Aorta (tissue), 5 donors: ENCODE results near the gene SPTBN1. TPM values are rescaled to one million over a fixed set of nuclear protein-coding genes. Genes with fewer than 3 reads are reported as not detected.

ENCODE experiments used
- ATAC-seq: fragments of 200-7000 bp; cut with Tn5 transposase; one replicate; pipeline ENCODE4 v1.9.1; 2022; ENCODE audit warnings: moderate library complexity; ENCODE audit not compliant: low FRiP score
- DNase-seq, 2 donors: peaks; one replicate each; pipeline ENCODE4 v3.0.0-alpha.2; 2020
- H3K27ac ChIP-seq, 2 donors: one replicate each; pipeline ENCODE4 v1.5.1; 2013; ENCODE audit warnings: low read length in 2 of 2, mild to moderate bottlenecking in 2 of 2, moderate library complexity in 2 of 2, control low read depth in 1 of 2, inconsistent platforms in 1 of 2, low read depth in 1 of 2
- H3K27me3 ChIP-seq, 2 donors: one replicate each; pipeline ENCODE4 v1.6.1; 2013; ENCODE audit warnings: control low read depth in 1 of 2, low read length in 1 of 2, mild to moderate bottlenecking in 1 of 2, moderate library complexity in 1 of 2; ENCODE audit not compliant: insufficient read depth in 2 of 2, control insufficient read depth in 1 of 2
- H3K36me3 ChIP-seq, 2 donors: one replicate each; pipeline ENCODE4 v1.6.1; 2013; ENCODE audit warnings: control low read depth in 1 of 2, low read length in 1 of 2, mild to moderate bottlenecking in 1 of 2; ENCODE audit not compliant: insufficient read depth in 2 of 2, control insufficient read depth in 1 of 2
- H3K4me1 ChIP-seq, 2 donors: one replicate each; pipeline ENCODE4 v1.6.1; 2013; ENCODE audit warnings: low read length in 2 of 2, control low read depth in 1 of 2, mild to moderate bottlenecking in 1 of 2, moderate library complexity in 1 of 2; ENCODE audit not compliant: insufficient read depth in 2 of 2, control insufficient read depth in 1 of 2
- H3K4me3 ChIP-seq, 2 donors: one replicate each; pipeline ENCODE4 v1.5.1; 2013; ENCODE audit warnings: low read length in 2 of 2, control low read depth in 1 of 2, mild to moderate bottlenecking in 1 of 2
- H3K9me3 ChIP-seq: one replicate; pipeline ENCODE4 v1.6.1; 2013; ENCODE audit warnings: mild to moderate bottlenecking, low read length; ENCODE audit not compliant: control insufficient read depth
- WGBS, 2 donors: extraction: QIAGEN DNeasy Blood & Tissue Kit; methylation state at CpG; one replicate each; pipeline ENCODE4 v1.1.7; 2013; 5-methylcytosine and 5-hydroxymethylcytosine counted together
- intact Hi-C, 2 donors: fragments of 100-400 bp; cut with DNase I; formaldehyde crosslinking; loops; one replicate each; pipeline versions ENCODE4 v1.14.2 to v1.15.0; 2022
- polyA plus RNA-seq, 2 donors: library from polyadenylated mRNA; stranded (reverse); fragments of 200-250 nt; gene quantifications; one replicate each; pipeline ENCODE4 v1.2.3, GENCODE V29; 2013
- total RNA-seq, 2 donors: library from RNA; stranded (reverse); fragmentation: NEBNext Ultra II Directional; extraction: Animal tissue kit (Norgen Biotek cat#: 25700); gene quantifications; one replicate each; pipeline ENCODE4 v1.2.1, GENCODE V29; 2021
- donor health status: healthy with polysubstance abuse.
- donor health status: Bipolar disorder and iron deficiency.
- donor health status: DM: no; HTN: no; CAD: no.
- donor health status: DM: no; HTN: no; CAD: no.
- donor health status: DM: yes; HTN: yes; CAD: no.

Gene SPTBN1
- total and polyA plus RNA-seq, 4 donors, result 84.9 to 540 (median 218) TPM

DNA sequence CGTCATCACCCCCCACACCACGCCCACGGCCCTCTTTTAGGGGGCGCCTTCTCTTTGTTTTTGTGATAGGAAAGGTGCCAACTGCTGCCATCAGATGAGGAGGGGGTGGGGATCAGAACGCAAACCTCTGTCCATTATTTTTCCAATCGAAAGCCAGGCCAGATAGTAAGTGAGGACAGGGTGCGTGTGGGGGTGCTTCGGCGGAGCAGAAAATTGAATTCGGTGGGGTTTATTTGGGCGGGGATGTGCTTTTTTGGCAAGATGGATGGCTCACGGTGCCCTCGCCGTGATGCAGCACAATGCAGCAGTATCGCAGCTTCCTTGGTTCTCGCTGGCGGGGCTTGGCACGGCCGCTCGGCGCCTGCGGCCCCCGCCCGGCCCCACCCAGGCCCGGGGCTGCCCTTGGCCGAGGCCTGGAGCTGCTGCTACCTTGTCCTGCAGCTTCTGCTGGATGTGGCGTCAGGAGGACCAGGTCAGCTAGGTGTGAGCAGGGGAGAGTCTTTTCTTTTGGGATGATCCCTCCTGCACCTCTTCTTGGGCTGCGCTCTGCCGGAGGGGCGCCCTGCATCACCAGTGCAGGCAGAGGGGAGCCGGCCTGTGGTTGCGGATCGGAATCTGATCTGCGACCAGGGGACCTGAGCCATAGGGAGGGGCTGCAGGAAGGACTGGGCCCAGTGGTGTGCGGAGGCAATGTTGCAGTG, 1.3 kb downstream of the SPTBN1 start:
- peaks cover 0 to 3% of the 10 kb centered on the region in 2 donors for H3K4me1 ChIP-seq
- H3K36me3 ChIP-seq, result no peaks in the 10 kb centered on the region
- peak in 1 of 2 donors; percentile 54 for DNase-seq
- no peaks in the 10 kb centered on the region for H3K9me3 ChIP-seq
- H3K27me3 ChIP-seq, result no peaks in the 10 kb centered on the region
- 0% methylated on average over 35 of the region's 35 CpGs for WGBS, 2 donors
- intact Hi-C loops, result loop anchor here (1.0 to 10.0 kb wide), 4 partner anchors 125 to 340 kb away; partner anchors contain the start of gene ACYP2 (in 1 of the 2)
- ATAC-seq, result peak; percentile 42
- H3K4me3 ChIP-seq, result peak overlapping the region; percentile 60 to 93
- peak overlapping the region in 1 of 2 donors; percentile 78 for H3K27ac ChIP-seq

DNA sequence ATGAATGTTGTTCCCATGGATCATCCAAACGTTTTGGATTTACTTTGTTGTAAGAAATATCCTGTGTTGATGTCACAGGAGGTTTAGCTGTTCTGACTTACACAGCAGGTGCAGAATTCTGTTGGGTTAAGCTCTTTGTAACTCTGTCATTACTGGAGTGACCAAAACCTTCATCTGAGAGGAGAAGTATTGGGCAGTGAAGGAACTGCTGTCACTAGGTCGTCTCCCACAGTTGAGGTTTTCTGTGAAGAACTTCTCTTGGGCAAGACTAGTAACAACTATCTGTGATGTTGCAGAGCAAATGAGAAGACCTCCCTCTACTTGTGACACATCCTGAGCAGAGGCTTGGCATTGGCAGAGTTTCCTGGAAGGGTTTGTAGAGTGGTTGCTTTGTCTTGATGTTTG, 2.9 kb downstream of the SPTBN1 start:
- Histone ChIP-seq H3K27me3 (no peaks in the 10 kb centered on the region), H3K27ac (no peak overlapping the region), H3K9me3 (no peaks in the 10 kb centered on the region), H3K36me3 (no peaks in the 10 kb centered on the region), H3K4me3 (no peak overlapping the region), H3K4me1 (peaks cover 0 to 3% of the 10 kb centered on the region in 2 donors)
- 2 to 7% methylated on average over 2 of the region's 2 CpGs for WGBS, 2 donors
- intact Hi-C loops, result loop anchor here (5.0 to 10.0 kb wide), 3 partner anchors 127 to 342 kb away; partner anchors contain the start of gene ACYP2 (in 1 of the 2)
- no peak for DNase-seq
- ATAC-seq, result no peak

DNA sequence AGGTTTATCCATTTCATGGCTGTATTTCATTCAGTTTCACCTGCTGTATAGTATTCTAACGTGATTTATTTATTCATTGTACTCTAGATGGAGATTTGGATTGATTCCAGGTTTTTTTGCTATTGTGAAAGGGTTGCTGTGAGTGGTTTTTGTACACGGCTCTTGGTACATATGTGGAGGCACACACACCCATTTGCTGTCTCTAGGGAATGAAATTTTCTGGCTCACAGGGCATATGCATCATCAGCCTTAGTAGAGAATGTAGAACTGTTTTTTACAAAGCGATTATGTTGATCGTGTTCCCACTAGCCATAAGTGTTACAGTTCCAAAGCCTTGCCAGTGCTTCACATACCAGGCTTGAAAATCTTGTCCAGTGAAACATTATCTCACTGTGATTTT, 5.1 kb downstream of the SPTBN1 start:
- Histone ChIP-seq H3K27ac (no peak overlapping the region), H3K4me3 (no peak overlapping the region), H3K36me3 (no peaks in the 10 kb centered on the region), H3K9me3 (no peaks in the 10 kb centered on the region), H3K4me1 (peaks cover 0 to 3% of the 10 kb centered on the region in 2 donors), H3K27me3 (no peaks in the 10 kb centered on the region)
- no peak for DNase-seq
- WGBS, 2 donors, result 7 to 11% methylated on average over 4 of the region's 4 CpGs
- no peak for ATAC-seq
- intact Hi-C loops, result loop anchor here (10.0 kb wide), 2 partner anchors 134 to 346 kb away; partner anchors contain the start of gene ACYP2 (in 1 of the 2)

DNA sequence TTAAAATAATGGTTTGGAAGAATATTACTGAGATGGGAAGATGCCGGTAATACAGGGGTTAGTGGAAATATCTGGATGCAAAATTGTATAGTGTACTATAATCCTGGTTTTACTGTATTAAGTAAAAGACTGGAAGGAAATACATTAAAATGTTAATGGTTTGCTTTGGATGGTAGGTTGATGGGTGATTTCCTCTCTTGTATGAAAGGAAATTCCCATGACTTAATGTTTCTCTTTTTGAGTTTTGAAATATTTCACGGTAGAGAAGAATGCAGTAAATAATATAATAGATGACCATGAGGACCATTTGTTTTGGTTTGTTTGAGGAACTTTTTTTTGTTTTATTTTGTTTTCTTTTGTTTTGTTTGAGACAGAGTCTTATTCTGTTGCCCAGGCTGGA, 8.2 kb downstream of the SPTBN1 start:
- Histone ChIP-seq H3K36me3 (no peaks in the 10 kb centered on the region), H3K4me3 (no peak overlapping the region), H3K27me3 (no peaks in the 10 kb centered on the region), H3K9me3 (no peaks in the 10 kb centered on the region), H3K27ac (no peak overlapping the region), H3K4me1 (peaks cover 0 to 4% of the 10 kb centered on the region in 2 donors)
- no peak for ATAC-seq
- intact Hi-C loops, result loop anchor here (10.0 kb wide), 2 partner anchors 130 to 350 kb away; partner anchors contain the start of gene ACYP2 (in 1 of the 2)
- WGBS, 2 donors, result 45 to 47% methylated on average over 2 of the region's 2 CpGs
- no peak for DNase-seq

DNA sequence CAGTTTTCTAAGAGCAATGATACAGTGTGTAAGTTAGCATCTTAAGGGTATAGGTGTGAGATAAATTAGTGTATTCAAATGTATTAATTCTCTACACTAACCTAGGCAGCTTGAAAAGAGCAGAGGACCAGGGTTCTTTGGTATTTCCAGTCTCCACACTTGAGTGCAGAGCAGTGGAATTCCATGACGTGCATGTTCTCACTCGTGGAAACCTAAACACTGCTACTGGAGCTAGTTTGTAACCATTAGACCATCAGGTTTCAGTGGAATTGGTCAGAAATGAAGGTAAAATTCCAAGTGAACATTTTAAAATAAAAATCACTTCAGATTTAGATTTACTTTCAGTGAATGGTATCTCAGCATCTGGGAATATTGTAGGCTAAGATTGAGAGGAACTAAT, 9.0 kb downstream of the SPTBN1 start:
- 7 to 12% methylated on average over 2 of the region's 2 CpGs for WGBS, 2 donors
- H3K36me3 ChIP-seq, result no peaks in the 10 kb centered on the region
- no peak overlapping the region for H3K27ac ChIP-seq
- no peaks in the 10 kb centered on the region for H3K27me3 ChIP-seq
- DNase-seq, result no peak
- H3K4me3 ChIP-seq, result no peak overlapping the region
- intact Hi-C loops, result loop anchor here (10.0 kb wide), 2 partner anchors 130 to 350 kb away; partner anchors contain the start of gene ACYP2 (in 1 of the 2)
- no peak for ATAC-seq
- H3K9me3 ChIP-seq, result no peaks in the 10 kb centered on the region
- peaks cover 0 to 4% of the 10 kb centered on the region in 2 donors for H3K4me1 ChIP-seq

DNA sequence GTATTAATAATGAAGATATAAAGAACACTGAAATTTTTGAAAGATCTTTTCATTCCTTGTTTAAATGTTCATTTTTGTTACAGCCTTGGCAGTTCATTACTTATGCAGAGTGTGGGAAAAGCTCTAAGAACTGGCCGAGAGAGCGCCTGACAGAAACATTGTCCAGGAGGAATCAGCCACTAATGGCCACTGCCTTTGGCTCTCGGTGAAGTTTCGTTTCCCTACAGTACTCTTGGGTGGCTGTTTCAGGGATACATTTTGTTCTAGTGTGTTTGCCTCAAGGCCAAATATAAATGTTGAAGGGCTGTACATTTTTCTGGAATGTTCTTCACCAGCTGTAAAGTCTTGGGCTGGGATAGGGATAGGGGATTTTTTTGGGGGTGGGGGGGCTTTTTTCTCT, 10.7 kb downstream of the SPTBN1 start:
- ATAC-seq (no peak), DNase-seq (no peak)
- Histone ChIP-seq H3K4me3 (peak overlapping the region in 1 of 2 donors; percentile 11), H3K36me3 (no peaks in the 10 kb centered on the region), H3K27me3 (no peaks in the 10 kb centered on the region), H3K4me1 (peaks cover 0 to 7% of the 10 kb centered on the region in 2 donors), H3K9me3 (no peaks in the 10 kb centered on the region), H3K27ac (peak overlapping the region in 1 of 2 donors; percentile 25)
- 0 to 23% methylated on average over 4 of the region's 4 CpGs for WGBS, 2 donors
- intact Hi-C loops, result loop anchor here (10.0 kb wide), 2 partner anchors 128 to 352 kb away; partner anchors contain the start of gene ACYP2 (in 1 of the 2)

DNA sequence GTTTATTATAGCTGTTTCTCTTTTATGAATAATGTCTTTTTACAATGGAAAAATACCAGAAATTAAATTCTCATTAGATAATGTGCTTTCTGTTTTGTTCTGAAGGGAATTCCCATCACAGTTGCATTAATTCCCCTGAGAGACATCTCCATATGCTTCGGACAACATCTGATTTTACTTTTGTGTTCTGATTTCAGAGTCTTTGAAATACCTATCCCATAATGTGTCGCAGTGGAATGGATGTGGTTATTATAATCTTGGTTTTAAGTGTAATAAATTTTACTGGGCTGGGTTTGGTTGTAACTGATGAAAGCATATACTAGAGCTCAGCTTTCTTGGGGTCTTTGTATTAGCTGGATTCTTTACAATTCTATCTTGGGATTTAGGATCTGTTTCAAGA, 12.5 kb downstream of the SPTBN1 start:
- Histone ChIP-seq H3K9me3 (no peaks in the 10 kb centered on the region), H3K27ac (no peak overlapping the region)
- 75 to 80% methylated on average over 2 of the region's 2 CpGs for WGBS, 2 donors

DNA sequence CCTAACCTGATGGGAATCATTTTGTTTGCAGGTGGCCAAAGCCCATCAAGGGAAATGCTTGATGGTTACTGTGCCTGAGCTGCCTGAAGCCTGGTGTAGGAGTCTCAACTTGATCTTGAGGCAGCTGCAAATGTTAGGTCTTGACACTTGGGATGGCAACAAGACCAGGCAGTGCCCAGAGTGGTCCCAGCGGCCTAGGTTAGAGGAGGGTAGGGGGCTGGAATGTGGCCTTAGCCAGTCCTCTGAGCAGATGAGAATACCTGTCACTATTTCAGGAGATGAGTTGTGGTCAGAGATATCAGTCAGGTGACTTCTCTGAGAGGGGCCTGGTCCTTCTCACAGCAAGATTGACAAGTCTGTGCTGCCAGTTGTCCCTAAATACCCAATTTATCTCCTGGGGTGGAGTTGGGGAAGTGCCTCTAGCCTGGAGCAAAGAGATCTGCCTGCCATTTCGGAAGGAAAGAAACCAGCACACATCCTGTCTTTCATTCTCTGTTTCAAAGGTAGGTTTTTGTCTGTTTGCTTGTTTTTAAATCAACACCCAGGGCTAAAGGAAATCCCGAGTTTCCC, 13.4 kb downstream of the SPTBN1 start:
- ATAC-seq (peak; percentile 16), DNase-seq (no peak)
- H3K36me3 ChIP-seq, result no peaks in the 10 kb centered on the region
- 66 to 71% methylated on average over 3 of the region's 3 CpGs for WGBS, 2 donors
- H3K27ac ChIP-seq, result peak overlapping the region in 1 of 2 donors; percentile 7
- H3K4me3 ChIP-seq, result no peak overlapping the region
- H3K4me1 ChIP-seq, result peaks cover 0 to 9% of the 10 kb centered on the region in 2 donors
- intact Hi-C loops, result loop anchor here (10.0 kb wide), 2 partner anchors 125 to 355 kb away; partner anchors contain the start of gene ACYP2 (in 1 of the 2)
- H3K27me3 ChIP-seq, result no peaks in the 10 kb centered on the region
- H3K9me3 ChIP-seq, result no peaks in the 10 kb centered on the region

More for the DNA sequence above, 12.5 kb downstream of the SPTBN1 start:
- Histone ChIP-seq H3K36me3 (no peaks in the 10 kb centered on the region), H3K27me3 (no peaks in the 10 kb centered on the region), H3K4me1 (peaks cover 0 to 9% of the 10 kb centered on the region in 2 donors), H3K4me3 (no peak overlapping the region)
- DNase-seq (no peak), ATAC-seq (no peak)
- intact Hi-C loops, result loop anchor here (10.0 kb wide), 2 partner anchors 126 to 354 kb away; partner anchors contain the start of gene ACYP2 (in 1 of the 2)
